H9 (cell line): ENCODE results near the gene CRYBG2. TPM values are rescaled to one million over a fixed set of nuclear protein-coding genes. Genes with fewer than 3 reads are reported as not detected.

Experiments used
- DNase-seq: peaks from one replicate; pipeline ENCODE4 v3.0.0-alpha.2; 2017
- H2AFZ ChIP-seq: one replicate; pipeline ENCODE4 v1.6.1; 2013; ENCODE audit warnings: mild to moderate bottlenecking, low read length, control low read depth, moderate library complexity
- H2AK5ac ChIP-seq: 2 replicates; pipeline ENCODE4 v1.6.1; 2013; ENCODE audit warnings: low read length, control low read depth, mixed read lengths; ENCODE audit not compliant: insufficient read length
- H2BK120ac ChIP-seq: one replicate; pipeline ENCODE4 v1.6.1; 2013; ENCODE audit warnings: low read depth, mild to moderate bottlenecking, low read length, control low read depth, inconsistent platforms; ENCODE audit not compliant: poor library complexity, severe bottlenecking
- H2BK12ac ChIP-seq: 2 replicates; pipeline ENCODE4 v1.6.1; 2013; ENCODE audit warnings: low read length, control low read depth, mixed read lengths, low read depth; ENCODE audit not compliant: insufficient read length
- H2BK15ac ChIP-seq: 2 replicates; pipeline ENCODE4 v1.6.1; 2013; ENCODE audit warnings: low read depth, low read length, control low read depth
- H2BK20ac ChIP-seq: one replicate; pipeline ENCODE4 v1.6.1; 2013; ENCODE audit warnings: low read depth, mild to moderate bottlenecking, low read length, control low read depth, inconsistent platforms; ENCODE audit not compliant: poor library complexity, severe bottlenecking
- H2BK5ac ChIP-seq: 2 replicates; pipeline ENCODE4 v1.6.1; 2013; ENCODE audit warnings: low read length, control low read depth, mixed read lengths; ENCODE audit not compliant: insufficient read length
- H3K14ac ChIP-seq: 2 replicates; pipeline ENCODE4 v1.6.1; 2013; ENCODE audit warnings: low read length, control low read depth; ENCODE audit not compliant: insufficient read depth
- H3K18ac ChIP-seq: 2 replicates; pipeline ENCODE4 v1.6.1; 2013; ENCODE audit warnings: low read depth, mild to moderate bottlenecking, mixed read lengths, low read length, control low read depth; ENCODE audit not compliant: insufficient read length
- H3K23ac ChIP-seq: 2 replicates; pipeline ENCODE4 v1.6.1; 2013; ENCODE audit warnings: low read length, control low read depth, mixed read lengths, low read depth; ENCODE audit not compliant: insufficient read length
- H3K23me2 ChIP-seq: 2 replicates; pipeline ENCODE4 v1.6.1; 2013; ENCODE audit warnings: low read depth, mild to moderate bottlenecking, mixed read lengths, low read length, control low read depth; ENCODE audit not compliant: insufficient read length, poor library complexity, severe bottlenecking
- H3K27ac ChIP-seq: 2 replicates; pipeline ENCODE4 v1.5.1; 2013; ENCODE audit warnings: low read length, control low read depth, mixed read lengths, low read depth; ENCODE audit not compliant: insufficient read length
- H3K27me3 ChIP-seq: 2 replicates; pipeline ENCODE4 v1.6.1; 2013; ENCODE audit warnings: low read length, control low read depth, inconsistent platforms; ENCODE audit not compliant: insufficient read depth
- H3K4ac ChIP-seq: 2 replicates; pipeline ENCODE4 v1.6.1; 2013; ENCODE audit warnings: low read depth, mild to moderate bottlenecking, control low read depth, inconsistent platforms, low read length, moderate library complexity
- H3K4me1 ChIP-seq: 2 replicates; pipeline ENCODE4 v1.6.1; 2013; ENCODE audit warnings: low read length, control low read depth, inconsistent platforms; ENCODE audit not compliant: insufficient read depth
- H3K4me2 ChIP-seq: 2 replicates; pipeline ENCODE4 v1.6.1; 2013; ENCODE audit warnings: low read length, control low read depth, mixed read lengths; ENCODE audit not compliant: insufficient read length, insufficient read depth
- H3K56ac ChIP-seq: 2 replicates; pipeline ENCODE4 v1.6.1; 2013; ENCODE audit warnings: low read depth, mild to moderate bottlenecking, mixed read lengths, low read length, control low read depth; ENCODE audit not compliant: insufficient read length
- H3K79me1 ChIP-seq: 2 replicates; pipeline ENCODE4 v1.6.1; 2013; ENCODE audit warnings: low read depth, mild to moderate bottlenecking, moderate library complexity, low read length, control low read depth, inconsistent platforms; ENCODE audit not compliant: insufficient read depth, poor library complexity, severe bottlenecking
- H3K79me2 ChIP-seq: 2 replicates; pipeline ENCODE4 v1.6.1; 2013; ENCODE audit warnings: low read length, control low read depth, inconsistent platforms; ENCODE audit not compliant: insufficient read depth
- H3K9ac ChIP-seq: 2 replicates; pipeline ENCODE4 v1.6.1; 2013; ENCODE audit warnings: low read length, control low read depth, mixed read lengths; ENCODE audit not compliant: insufficient read length; ENCODE audit errors: extremely low read depth
- H3K9me3 ChIP-seq: one replicate; pipeline ENCODE4 v1.6.1; 2013; ENCODE audit warnings: low read depth, low read length, inconsistent platforms; ENCODE audit not compliant: control insufficient read depth
- H3T11ph ChIP-seq: one replicate; pipeline ENCODE4 v1.6.1; 2013; ENCODE audit warnings: mild to moderate bottlenecking, low read length, control low read depth, inconsistent platforms
- H4K20me1 ChIP-seq: one replicate; pipeline ENCODE4 v1.6.1; 2013; ENCODE audit not compliant: control insufficient read depth, insufficient read length, insufficient read depth
- H4K5ac ChIP-seq: 2 replicates; pipeline ENCODE4 v1.6.1; 2013; ENCODE audit warnings: low read depth, mild to moderate bottlenecking, mixed read lengths, low read length, control low read depth; ENCODE audit not compliant: insufficient read length
- H4K8ac ChIP-seq: replicated peaks from 2 replicates; pipeline ENCODE4 v1.6.1; 2013; ENCODE audit warnings: low read length, control low read depth, mixed read lengths, low read depth; ENCODE audit not compliant: insufficient read length
- H4K91ac ChIP-seq: 2 replicates; pipeline ENCODE4 v1.6.1; 2013; ENCODE audit warnings: low read depth, mild to moderate bottlenecking, moderate library complexity, mixed read lengths, low read length, control low read depth; ENCODE audit not compliant: insufficient read length
- H3K27ac Mint-ChIP-seq, 3 experiments: 2 replicates in 2 of 3; 3 replicates in 1 of 3; pipeline ENCODE4 v1.8.0; 2020 to 2021; ENCODE audit warnings: mixed read lengths in 3 of 3, mild to moderate bottlenecking in 1 of 3, moderate library complexity in 1 of 3
- H3K27me3 Mint-ChIP-seq: 2 replicates; pipeline ENCODE4 v1.8.0; 2021; ENCODE audit warnings: low read depth, mild to moderate bottlenecking, moderate library complexity, mixed read lengths
- H3K36me3 Mint-ChIP-seq, 3 experiments: 2 replicates in 2 of 3; 3 replicates in 1 of 3; pipeline ENCODE4 v1.8.0; 2020 to 2021; ENCODE audit warnings: low read depth in 3 of 3, mixed read lengths in 3 of 3; ENCODE audit not compliant: insufficient read depth in 1 of 3
- H3K4me1 Mint-ChIP-seq, 2 experiments: 2 replicates each; pipeline ENCODE4 v1.8.0; 2020; ENCODE audit warnings: mixed read lengths in 2 of 2
- H3K4me3 Mint-ChIP-seq, 2 experiments: 2 replicates in 1 of 2; 3 replicates in 1 of 2; pipeline ENCODE4 v1.8.0; 2020 to 2021; ENCODE audit warnings: mild to moderate bottlenecking in 2 of 2, mixed read lengths in 2 of 2, moderate library complexity in 1 of 2
- H3K9me3 Mint-ChIP-seq, 2 experiments: 2 replicates in 1 of 2; 3 replicates in 1 of 2; pipeline ENCODE4 v1.8.0; 2020; ENCODE audit warnings: mild to moderate bottlenecking in 2 of 2, mixed read lengths in 2 of 2, moderate library complexity in 1 of 2
- WGBS: extraction: QIAGEN DNeasy Blood & Tissue Kit; methylation state at CpG from one replicate; pipeline ENCODE4 v1.1.7; 2013; ENCODE audit warnings: missing lambda C conversion rate, low lambda C conversion rate, mixed read lengths; ENCODE audit not compliant: insufficient read length; ENCODE audit errors: extremely low coverage; 5-methylcytosine and 5-hydroxymethylcytosine counted together
- total RNA-seq: library from RNA; stranded (reverse); gene quantifications from 2 replicates; pipeline ENCODE4 v1.2.1, GENCODE V29; 2021
- TF ChIP-seq, protein P1 (sequence below): fragments of 200-600 bp; sonication (generic); conservative IDR thresholded peaks from 3 replicates; pipeline ENCODE4 v1.8.0; 2021; ENCODE audit warnings: antibody characterized with exemption, mild to moderate bottlenecking

CRYBG2 gene
- total RNA-seq, 1 experiment from 2014 or later, result 12.8 TPM

DNA sequence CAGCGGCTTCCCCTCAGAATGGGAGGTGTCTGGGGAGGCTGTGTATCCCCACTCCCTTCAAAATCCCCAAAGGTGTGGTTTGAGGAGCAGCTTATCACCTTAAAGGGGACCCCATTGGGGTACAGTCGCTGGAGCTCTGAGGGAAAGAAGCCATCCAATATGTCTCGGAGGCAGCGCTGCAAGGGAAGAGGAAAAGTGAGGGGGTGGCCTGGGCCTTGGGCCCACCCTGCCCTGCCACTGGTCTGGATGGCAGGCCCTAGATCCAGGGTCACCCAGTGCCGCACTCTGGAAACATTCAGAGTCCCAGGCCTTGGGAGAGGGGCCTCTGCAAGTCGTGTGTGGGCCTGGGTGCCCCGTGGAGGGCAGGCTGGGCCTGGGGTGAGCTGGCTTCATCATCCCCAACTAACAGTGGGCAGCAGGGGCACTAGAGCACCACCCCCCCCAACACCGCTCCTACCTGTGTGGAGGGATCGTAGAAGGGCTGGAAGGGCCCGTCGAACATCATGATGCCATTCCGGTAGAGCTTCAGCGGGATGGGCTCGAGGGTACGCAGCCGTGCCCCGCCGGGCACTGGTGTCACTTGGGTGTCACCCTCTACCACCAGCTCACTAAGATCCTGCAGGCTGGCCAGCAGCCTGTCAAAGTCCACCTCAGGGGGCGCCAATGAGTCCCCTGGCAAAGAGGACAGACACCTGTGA is 68.4 kb downstream of the CRYBG2 start:
- peak; percentile 89 for DNase-seq
- Mint-ChIP-seq H3K27ac (no peak overlapping the region), H3K4me1 (peaks cover 46 to 52% of the 10 kb centered on the region in 2 experiments), H3K9me3 (no peaks in the 10 kb centered on the region; a peak in 1 of 5 replicates), H3K4me3 (no peak overlapping the region; a peak in 1 of 5 replicates), H3K36me3 (peaks cover 8 to 11% (median 11%) of the 10 kb centered on the region in 3 experiments; a peak in 6 of 7 replicates), H3K27me3 (no peaks in the 10 kb centered on the region; the same call in 1 of the 2 replicates)
- no peak overlapping the region for H2AK5ac ChIP-seq
- peaks cover 2% of the 10 kb centered on the region for H3K23me2 ChIP-seq
- H3K27ac ChIP-seq, result no peak overlapping the region
- H3T11ph ChIP-seq, result no peak overlapping the region
- no peak overlapping the region for H3K56ac ChIP-seq
- H2AFZ ChIP-seq, result no peak overlapping the region
- no peak overlapping the region for H2BK120ac ChIP-seq
- H2BK12ac ChIP-seq, result no peak overlapping the region
- no peak overlapping the region for H3K18ac ChIP-seq
- no peak overlapping the region for H3K23ac ChIP-seq
- H4K5ac ChIP-seq, result no peak overlapping the region
- no peaks in the 10 kb centered on the region for H3K9me3 ChIP-seq
- H3K79me2 ChIP-seq, result no peaks in the 10 kb centered on the region
- H2BK15ac ChIP-seq, result no peak overlapping the region
- peaks cover 8% of the 10 kb centered on the region; the same call in 1 of the 2 replicates for H3K4me1 ChIP-seq
- no peaks in the 10 kb centered on the region for H3K27me3 ChIP-seq
- H3K4ac ChIP-seq, result no peak overlapping the region
- no peak overlapping the region for H4K91ac ChIP-seq
- no peaks in the 10 kb centered on the region for H3K79me1 ChIP-seq
- no peak overlapping the region for H2BK5ac ChIP-seq
- no peak overlapping the region for H2BK20ac ChIP-seq
- H3K4me2 ChIP-seq, result no peak overlapping the region
- TF ChIP-seq, protein P1, sequence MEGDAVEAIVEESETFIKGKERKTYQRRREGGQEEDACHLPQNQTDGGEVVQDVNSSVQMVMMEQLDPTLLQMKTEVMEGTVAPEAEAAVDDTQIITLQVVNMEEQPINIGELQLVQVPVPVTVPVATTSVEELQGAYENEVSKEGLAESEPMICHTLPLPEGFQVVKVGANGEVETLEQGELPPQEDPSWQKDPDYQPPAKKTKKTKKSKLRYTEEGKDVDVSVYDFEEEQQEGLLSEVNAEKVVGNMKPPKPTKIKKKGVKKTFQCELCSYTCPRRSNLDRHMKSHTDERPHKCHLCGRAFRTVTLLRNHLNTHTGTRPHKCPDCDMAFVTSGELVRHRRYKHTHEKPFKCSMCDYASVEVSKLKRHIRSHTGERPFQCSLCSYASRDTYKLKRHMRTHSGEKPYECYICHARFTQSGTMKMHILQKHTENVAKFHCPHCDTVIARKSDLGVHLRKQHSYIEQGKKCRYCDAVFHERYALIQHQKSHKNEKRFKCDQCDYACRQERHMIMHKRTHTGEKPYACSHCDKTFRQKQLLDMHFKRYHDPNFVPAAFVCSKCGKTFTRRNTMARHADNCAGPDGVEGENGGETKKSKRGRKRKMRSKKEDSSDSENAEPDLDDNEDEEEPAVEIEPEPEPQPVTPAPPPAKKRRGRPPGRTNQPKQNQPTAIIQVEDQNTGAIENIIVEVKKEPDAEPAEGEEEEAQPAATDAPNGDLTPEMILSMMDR, result peak; percentile 79
- H3K9ac ChIP-seq, result no peak overlapping the region
- WGBS, result no CpG with 5 or more reads among the region's 19 CpGs
- no peak overlapping the region for H3K14ac ChIP-seq
- H4K20me1 ChIP-seq, result peaks cover 2% of the 10 kb centered on the region
- H4K8ac ChIP-seq, result no peak overlapping the region
